Thyroid gland (tissue), 4 donors: ENCODE data around the gene EFR3B. TPM values are rescaled to one million over a fixed set of nuclear protein-coding genes. Genes with fewer than 3 reads are reported as not detected.

Experiments used
- DNase-seq, 2 donors: peaks; one replicate each; pipeline ENCODE4 v3.0.0-alpha.2; 2019
- H3K27ac ChIP-seq, 3 donors: fragments of 200-600 bp; sonication (generic); 1 replicate in 2 of 3; 2 replicates in 1 of 3; pipeline ENCODE4 v1.5.1; 2016 to 2019; ENCODE audit warnings: mild to moderate bottlenecking in 1 of 3, moderate library complexity in 1 of 3
- H3K27me3 ChIP-seq: fragments of 200-600 bp; sonication (generic); one replicate; pipeline ENCODE4 v1.5.1; 2019
- H3K36me3 ChIP-seq, 2 donors: fragments of 200-600 bp; sonication (generic); one replicate each; pipeline ENCODE4 v1.5.1; 2016 to 2019
- H3K4me1 ChIP-seq, 2 donors: fragments of 200-600 bp; sonication (generic); one replicate each; pipeline ENCODE4 v1.5.1; 2017 to 2019
- H3K4me3 ChIP-seq, 3 donors: fragments of 200-600 bp; sonication (generic); replicated peaks in 1 of 3; 1 replicate in 2 of 3; 2 replicates in 1 of 3; pipeline ENCODE4 v1.5.1; 2016; ENCODE audit warnings: mild to moderate bottlenecking in 1 of 3
- H3K9me3 ChIP-seq: fragments of 200-600 bp; sonication (generic); one replicate; pipeline ENCODE4 v1.5.1; 2017
- POLR2A ChIP-seq, 2 donors: fragments of 450-650 bp; IDR thresholded peaks; one replicate each; pipeline ENCODE4 v1.6.1; 2017; ENCODE audit warnings: antibody characterized with exemption in 2 of 2, mild to moderate bottlenecking in 2 of 2, moderate library complexity in 1 of 2
- WGBS, 2 donors: methylation state at CpG; one replicate each; pipeline ENCODE4 v1.1.5; 2017; 5-methylcytosine and 5-hydroxymethylcytosine counted together
- intact Hi-C: fragments of 100-400 bp; cut with DNase I; formaldehyde crosslinking; loops from one replicate; pipeline ENCODE4 v1.15.1; 2023
- total RNA-seq, 4 donors: library from RNA; depleted of rRNA; stranded (reverse); fragments of >200 nt; gene quantifications; one replicate each; pipeline ENCODE4 v1.2.3, GENCODE V29; 2016
- TF ChIP-seq, protein P1 (sequence below), 6 experiments: fragments of 200-600 bp in 3 of 6; fragments of 450-650 bp in 3 of 6; sonication (generic) in 3 of 6; IDR thresholded peaks; one replicate each; pipeline ENCODE4 v1.5.1; 2016 to 2019; ENCODE audit warnings: antibody characterized with exemption in 6 of 6, mild to moderate bottlenecking in 2 of 6, inconsistent platforms in 1 of 6, moderate library complexity in 1 of 6

Gene EFR3B
- total RNA-seq, 4 donors from 2014 or later: 17.3 to 21.5 (median 20.0) TPM

DNA sequence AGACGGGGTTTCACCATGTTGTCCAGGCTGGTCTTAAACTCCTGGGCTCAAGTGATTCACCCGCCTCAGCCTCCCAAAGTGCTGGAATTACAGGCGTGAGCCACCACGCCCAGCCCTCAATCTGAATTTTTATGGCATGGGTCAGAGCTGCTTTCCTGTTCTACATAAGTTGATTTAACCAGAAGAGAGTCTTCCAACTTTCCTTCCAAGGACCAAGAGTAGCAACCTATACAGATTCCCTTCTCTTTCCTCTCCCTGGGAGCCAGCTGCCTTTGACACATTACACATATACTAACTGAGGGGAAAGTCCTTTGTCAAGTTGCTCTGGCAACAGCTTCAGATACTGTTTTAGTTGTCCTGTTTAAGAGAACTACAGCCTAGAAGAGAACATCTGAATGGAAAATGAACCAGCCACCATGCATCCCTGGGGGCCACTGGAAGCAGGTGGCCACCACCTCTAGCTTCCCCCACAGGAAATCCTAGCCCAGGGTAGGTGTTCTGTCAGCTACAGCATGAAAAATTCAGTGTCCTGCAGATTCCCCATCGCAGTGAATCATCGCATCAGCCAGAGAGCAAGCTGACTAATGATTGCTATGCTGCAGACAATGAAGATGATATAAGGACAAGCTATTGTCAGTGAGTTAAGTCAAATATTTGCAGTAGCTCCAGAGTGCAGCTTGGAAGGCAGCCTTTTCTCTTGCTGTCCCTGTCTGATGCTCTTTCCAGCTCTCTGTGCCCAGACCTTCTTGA lies 63.6 kb downstream of the EFR3B start:
- Histone ChIP-seq H3K4me3 (no peak overlapping the region), H3K27me3 (no peaks in the 10 kb centered on the region), H3K36me3 (no peaks in the 10 kb centered on the region), H3K27ac (no peak overlapping the region), H3K9me3 (no peaks in the 10 kb centered on the region), H3K4me1 (no peaks in the 10 kb centered on the region)
- no peak for TF ChIP-seq POLR2A (IDR thresholded peaks at IDR 0.05)
- TF ChIP-seq, protein P1, sequence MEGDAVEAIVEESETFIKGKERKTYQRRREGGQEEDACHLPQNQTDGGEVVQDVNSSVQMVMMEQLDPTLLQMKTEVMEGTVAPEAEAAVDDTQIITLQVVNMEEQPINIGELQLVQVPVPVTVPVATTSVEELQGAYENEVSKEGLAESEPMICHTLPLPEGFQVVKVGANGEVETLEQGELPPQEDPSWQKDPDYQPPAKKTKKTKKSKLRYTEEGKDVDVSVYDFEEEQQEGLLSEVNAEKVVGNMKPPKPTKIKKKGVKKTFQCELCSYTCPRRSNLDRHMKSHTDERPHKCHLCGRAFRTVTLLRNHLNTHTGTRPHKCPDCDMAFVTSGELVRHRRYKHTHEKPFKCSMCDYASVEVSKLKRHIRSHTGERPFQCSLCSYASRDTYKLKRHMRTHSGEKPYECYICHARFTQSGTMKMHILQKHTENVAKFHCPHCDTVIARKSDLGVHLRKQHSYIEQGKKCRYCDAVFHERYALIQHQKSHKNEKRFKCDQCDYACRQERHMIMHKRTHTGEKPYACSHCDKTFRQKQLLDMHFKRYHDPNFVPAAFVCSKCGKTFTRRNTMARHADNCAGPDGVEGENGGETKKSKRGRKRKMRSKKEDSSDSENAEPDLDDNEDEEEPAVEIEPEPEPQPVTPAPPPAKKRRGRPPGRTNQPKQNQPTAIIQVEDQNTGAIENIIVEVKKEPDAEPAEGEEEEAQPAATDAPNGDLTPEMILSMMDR (IDR thresholded peaks at IDR 0.05): no peak
- intact Hi-C loops: no loop called here
- no peak for DNase-seq
- WGBS, 2 donors: 78 to 87% methylated on average over 6 of the region's 6 CpGs

- Histone ChIP-seq H3K36me3 (no peaks in the 10 kb centered on the region), H3K4me3 (no peak overlapping the region), H3K4me1 (no peaks in the 10 kb centered on the region), H3K9me3 (no peaks in the 10 kb centered on the region), H3K27me3 (no peaks in the 10 kb centered on the region), H3K27ac (no peak overlapping the region)
- TF ChIP-seq POLR2A (IDR thresholded peaks at IDR 0.05): no peak
- TF ChIP-seq, protein P1 (IDR thresholded peaks at IDR 0.05): no peak
- WGBS, 2 donors: 93 to 94% methylated on average over 9 of the region's 9 CpGs
- intact Hi-C loops: no loop called here
- DNase-seq: no peak
Observed at GRCh38 chr2:25109822-25110221, 67.9 kb downstream of the EFR3B start.

DNA sequence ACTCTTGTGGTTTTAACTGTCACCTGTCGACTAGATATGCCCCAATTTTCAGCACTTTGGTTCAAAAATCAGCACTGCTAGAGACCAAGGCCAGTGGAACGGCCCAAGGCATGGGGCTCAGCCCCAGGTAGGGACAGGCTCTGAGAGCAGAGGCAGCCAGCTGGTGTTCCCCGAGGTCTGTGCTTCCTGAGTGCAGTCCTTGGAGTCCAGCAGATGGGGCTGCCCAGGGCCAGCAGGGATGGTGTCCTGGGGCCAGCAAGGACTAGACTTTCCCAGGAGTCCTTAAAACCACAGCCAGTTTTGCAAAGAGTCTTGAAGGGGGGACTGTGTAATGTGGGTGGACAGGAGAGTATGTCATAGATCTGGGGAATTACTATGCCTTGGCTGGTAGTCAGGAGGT lies 70.2 kb downstream of the EFR3B start:
- Histone ChIP-seq H3K36me3 (no peaks in the 10 kb centered on the region), H3K9me3 (no peaks in the 10 kb centered on the region), H3K27ac (no peak overlapping the region), H3K4me3 (no peak overlapping the region), H3K4me1 (no peaks in the 10 kb centered on the region), H3K27me3 (no peaks in the 10 kb centered on the region)
- TF ChIP-seq, protein P1 (IDR thresholded peaks at IDR 0.05): no peak
- TF ChIP-seq POLR2A (IDR thresholded peaks at IDR 0.05): no peak
- WGBS, 2 donors: 84% methylated on average over 3 of the region's 3 CpGs
- no peak for DNase-seq
- intact Hi-C loops: no loop called here

DNA sequence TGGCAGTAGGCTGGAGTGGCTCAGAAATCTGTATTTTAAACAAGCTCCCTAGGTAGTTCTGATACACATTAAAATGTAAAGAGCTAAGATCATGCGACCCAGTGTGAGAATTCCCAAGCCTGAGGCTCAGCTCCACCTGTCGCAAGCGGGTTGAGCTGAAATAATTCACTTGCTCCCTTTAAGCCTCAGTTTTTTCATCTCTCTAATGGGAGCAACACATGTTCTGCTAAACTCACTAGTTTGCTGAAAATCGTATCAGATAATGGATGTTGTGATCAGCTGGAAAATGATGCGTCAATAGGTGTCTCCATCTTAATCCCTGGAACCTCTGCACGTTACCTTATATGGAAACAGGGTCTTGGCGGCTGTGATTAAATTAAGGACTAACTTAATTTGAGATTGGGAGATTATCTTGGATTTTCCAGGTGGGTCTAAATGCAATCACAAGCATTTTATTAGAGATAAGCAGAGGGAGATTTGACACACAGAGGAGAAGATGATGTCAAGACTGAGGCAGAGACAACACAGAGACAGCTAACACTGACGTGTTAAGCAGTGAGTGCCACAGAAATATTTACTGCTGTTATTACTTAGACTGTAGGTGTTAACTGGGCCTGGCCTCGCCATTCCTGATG lies 73.5 kb downstream of the EFR3B start:
- Histone ChIP-seq H3K36me3 (no peaks in the 10 kb centered on the region), H3K4me3 (no peak overlapping the region), H3K27ac (no peak overlapping the region), H3K4me1 (no peaks in the 10 kb centered on the region), H3K27me3 (no peaks in the 10 kb centered on the region), H3K9me3 (no peaks in the 10 kb centered on the region)
- TF ChIP-seq, protein P1 (IDR thresholded peaks at IDR 0.05): no peak
- TF ChIP-seq POLR2A (IDR thresholded peaks at IDR 0.05): no peak
- 95% methylated on average over 9 of the region's 9 CpGs for WGBS, 2 donors
- intact Hi-C loops: no loop called here
- no peak for DNase-seq

GRCh38 chr2:25115902-25116301 lies 74.0 kb downstream of the EFR3B start:
- 90 to 94% methylated on average over 4 of the region's 4 CpGs for WGBS, 2 donors
- Histone ChIP-seq H3K27ac (no peak overlapping the region), H3K27me3 (no peaks in the 10 kb centered on the region), H3K9me3 (no peaks in the 10 kb centered on the region), H3K4me3 (no peak overlapping the region), H3K4me1 (no peaks in the 10 kb centered on the region), H3K36me3 (no peaks in the 10 kb centered on the region)
- no peak for DNase-seq
- no peak for TF ChIP-seq POLR2A (IDR thresholded peaks at IDR 0.05)
- TF ChIP-seq, protein P1 (IDR thresholded peaks at IDR 0.05): no peak
- intact Hi-C loops: no loop called here
